GM21737 (cell line): ENCODE results near the gene MTERF4.

Source experiments
- ATAC-seq: cut with Tn5 transposase; IDR thresholded peaks from one replicate; pipeline ENCODE4 v1.9.1; 2021; ENCODE audit warnings: mild to moderate bottlenecking, moderate library complexity; ENCODE audit not compliant: unreplicated experiment

Gene MTERF4

DNA sequence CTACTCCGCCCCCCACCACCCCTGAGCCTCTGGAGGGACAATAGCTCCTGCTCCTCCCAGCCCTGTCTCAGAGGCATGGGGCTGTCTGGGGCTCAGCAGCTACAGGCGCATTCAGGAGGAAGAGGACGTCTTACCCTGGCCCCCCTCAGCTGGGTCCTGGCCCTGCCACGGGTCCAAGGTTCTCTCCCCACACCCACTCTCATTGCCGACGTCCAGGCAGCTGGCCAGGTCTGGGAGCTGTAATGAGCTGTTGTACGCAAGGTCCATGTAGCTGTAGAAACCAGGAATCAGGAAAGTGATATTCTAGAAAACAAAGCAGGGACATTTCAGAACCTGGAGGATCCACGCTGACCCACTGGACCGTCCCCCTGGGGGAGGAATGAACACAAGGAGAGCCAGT lies 33.6 kb upstream of the MTERF4 start:
- no peak for ATAC-seq

- ATAC-seq: no peak
These were observed 32.6 kb upstream of the MTERF4 start for GRCh38 chr2:241134711-241135110.

- no peak for ATAC-seq
These were observed 31.3 kb upstream of the MTERF4 start for GRCh38 chr2:241133436-241133820.

DNA sequence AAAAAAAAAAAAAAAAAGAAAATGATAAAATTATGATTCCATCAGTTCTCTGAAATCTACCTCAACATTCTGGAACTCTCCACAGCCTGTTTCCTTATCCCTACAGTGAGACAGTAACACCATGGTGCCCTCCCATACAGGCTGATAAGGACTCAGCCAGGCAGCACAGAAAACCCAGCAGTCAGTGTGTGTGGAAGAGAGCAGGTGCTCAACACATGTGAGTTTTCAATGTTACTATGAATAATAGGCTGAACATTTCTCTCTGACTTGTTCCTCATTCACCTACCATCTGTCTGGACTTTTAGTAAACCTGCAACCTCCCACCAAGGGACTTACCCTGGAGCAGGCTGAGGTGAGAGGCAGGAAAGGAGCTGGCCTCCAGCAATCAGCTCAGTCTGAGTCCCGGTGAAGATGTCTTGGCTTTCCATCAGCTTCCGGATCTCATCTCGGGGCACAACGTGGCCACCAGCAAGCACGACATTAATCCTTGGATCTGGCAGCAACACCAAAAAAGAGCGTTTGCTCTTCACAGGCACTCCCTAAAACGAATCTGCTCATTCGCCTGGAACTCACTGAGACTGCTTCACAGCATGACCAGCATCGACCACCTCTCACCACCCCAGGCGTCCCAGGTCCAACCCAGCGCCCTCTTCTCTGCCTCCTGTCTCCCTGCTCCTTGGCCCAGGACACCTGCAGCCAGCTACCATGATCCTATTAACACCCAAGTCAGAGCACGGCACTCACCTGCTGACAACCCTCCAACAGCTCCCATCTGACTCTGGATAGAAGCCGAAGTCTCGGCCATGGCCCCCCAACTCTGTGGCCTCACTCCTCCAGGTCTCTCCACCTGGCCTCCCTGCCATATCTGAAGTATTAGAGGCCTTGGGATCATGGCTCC lies 30.7 kb upstream of the MTERF4 start:
- ATAC-seq: no peak

GRCh38 chr2:241131531-241131930 lies 29.4 kb upstream of the MTERF4 start:
- no peak for ATAC-seq

DNA sequence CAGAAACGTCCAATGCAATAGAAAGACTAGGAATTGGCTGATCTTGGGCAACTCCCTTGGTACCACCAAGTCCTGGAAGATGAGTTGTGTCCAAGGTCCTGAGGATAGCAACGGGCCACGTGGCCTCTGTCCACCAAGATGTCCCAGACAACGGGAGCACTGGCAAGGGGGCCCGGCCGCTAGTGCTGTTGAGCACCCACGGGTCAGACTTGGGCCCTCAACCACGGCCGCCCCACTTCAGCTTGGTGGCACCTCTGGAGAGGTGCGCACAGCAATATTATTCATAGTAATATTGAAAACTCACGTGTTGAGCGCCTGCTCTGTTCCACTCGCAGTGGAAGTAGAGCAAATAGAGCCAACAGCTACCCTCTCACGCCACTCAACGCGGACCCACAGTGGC lies 28.2 kb upstream of the MTERF4 start:
- no peak for ATAC-seq

DNA sequence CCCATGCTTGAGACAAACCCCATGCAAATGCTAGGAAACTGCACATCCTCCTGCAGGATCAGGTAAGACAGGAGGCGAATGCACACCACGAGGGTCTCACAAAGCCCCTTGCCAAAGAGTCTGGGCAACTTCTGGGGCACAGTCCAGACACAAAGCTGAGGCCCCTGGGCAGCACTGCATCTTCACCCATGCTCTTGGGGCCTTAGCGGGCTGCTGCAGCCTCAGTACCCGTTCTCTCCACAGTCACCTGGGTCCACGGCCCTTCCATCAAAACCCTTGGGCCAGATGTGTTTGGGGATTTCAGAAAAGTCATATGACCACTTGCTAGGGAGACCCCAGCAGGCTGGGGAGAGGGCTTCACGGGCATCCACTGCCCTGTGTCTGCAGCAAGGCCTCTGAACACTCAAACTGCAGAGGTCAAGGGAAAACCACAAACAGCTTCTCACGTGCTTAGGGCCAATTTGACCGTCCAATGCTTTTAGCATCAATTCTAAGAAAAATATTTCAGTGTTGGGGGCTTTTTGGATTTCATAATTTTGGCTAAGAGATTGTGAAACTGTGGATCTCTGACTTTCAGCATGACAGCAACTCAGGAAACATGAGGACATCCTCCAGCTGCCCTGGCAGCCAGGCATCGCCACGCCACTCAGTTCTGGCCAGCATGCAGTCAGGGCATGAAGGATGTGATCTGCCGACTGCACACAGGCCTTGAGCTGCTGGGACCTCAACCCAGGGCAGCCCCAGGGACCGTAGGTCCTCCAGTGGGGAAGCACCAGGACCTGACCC lies 27.2 kb upstream of the MTERF4 start:
- ATAC-seq: no peak

GRCh38 chr2:241128266-241128665 lies 26.2 kb upstream of the MTERF4 start:
- ATAC-seq: no peak

DNA sequence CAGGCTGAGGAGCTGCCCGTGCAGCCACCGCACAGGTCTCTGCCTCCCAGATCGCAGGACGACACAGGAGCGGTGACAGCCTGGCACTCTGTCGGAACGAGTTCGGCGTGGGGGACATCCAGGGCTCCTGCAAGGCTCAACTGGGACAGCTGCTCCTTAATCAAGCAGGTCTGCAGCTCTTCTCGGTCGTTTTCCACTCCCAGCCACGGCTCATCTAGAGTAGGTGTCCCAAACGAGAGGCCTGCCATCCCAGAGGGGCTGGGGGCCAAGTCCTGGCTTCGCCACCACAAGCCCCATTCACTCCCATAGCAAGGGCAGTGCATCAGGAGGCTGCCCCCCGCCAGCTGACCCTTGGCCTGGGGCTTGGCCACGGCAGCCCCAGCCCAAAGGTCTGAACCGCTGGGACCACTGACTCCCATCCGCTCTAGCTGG lies 24.7 kb upstream of the MTERF4 start:
- ATAC-seq: no peak

DNA sequence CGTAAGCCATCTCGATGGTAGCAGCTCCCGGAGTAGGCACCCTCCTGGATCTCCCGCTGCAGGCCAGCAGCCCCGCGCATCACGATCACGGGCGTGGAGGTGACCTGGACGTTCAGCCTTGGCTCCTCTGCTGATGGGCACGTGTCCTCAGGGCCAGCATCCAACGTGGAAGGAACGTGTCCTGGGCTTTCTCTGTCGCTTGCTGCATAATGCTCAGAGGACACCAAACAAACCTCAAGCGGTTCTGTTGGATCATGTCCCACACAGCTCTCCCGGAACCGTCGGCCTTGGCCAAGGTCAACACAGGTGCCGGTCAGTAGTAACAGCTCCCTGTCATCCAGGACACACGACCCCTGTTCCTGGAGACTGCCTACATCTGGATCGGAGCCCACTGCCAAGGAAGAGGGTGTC lies 24.1 kb upstream of the MTERF4 start:
- no peak for ATAC-seq

DNA sequence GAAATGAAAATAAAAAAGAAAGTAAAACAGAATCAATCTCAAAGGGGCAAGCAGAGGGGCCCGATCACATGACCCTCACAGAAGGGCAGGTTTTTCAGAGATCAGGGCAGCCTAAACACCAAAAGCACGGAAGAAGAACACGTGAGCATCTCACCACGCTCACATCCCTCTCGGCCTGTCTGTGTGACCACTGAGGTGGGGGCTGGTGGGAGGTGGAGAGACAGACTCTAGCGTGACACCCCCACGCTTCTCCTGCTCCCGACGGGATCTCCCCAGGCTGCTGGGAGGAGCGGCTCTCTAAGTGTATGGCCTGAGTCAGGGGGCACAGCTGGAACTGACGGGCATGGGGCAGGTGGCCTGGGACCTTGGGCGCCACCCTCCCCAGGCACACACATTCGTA lies 23.5 kb upstream of the MTERF4 start:
- ATAC-seq: no peak

- ATAC-seq: no peak
These were observed 21.9 kb upstream of the MTERF4 start for GRCh38 chr2:241123816-241124536.

GRCh38 chr2:241122376-241123002 lies 20.4 kb upstream of the MTERF4 start:
- ATAC-seq: no peak

DNA sequence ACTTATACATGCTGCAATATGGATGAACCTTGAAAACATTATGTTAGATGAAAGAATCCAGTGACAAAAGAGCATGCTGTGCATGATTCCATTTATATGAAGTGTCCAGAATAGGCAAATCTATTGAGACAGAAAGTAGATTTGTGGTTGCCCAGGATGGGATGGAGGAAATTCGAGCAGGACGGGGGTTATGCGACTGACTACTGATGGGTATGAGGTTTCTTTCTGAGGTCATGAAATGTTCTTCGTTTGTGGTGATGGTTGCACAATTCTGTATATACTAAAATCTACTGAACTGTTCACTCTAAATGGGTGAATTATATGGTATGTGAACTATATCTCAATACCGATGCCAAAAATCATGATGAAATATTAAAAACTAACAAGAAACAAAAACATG lies 18.9 kb upstream of the MTERF4 start:
- ATAC-seq: no peak

GRCh38 chr2:241120440-241120839 lies 18.4 kb upstream of the MTERF4 start:
- ATAC-seq: no peak

DNA sequence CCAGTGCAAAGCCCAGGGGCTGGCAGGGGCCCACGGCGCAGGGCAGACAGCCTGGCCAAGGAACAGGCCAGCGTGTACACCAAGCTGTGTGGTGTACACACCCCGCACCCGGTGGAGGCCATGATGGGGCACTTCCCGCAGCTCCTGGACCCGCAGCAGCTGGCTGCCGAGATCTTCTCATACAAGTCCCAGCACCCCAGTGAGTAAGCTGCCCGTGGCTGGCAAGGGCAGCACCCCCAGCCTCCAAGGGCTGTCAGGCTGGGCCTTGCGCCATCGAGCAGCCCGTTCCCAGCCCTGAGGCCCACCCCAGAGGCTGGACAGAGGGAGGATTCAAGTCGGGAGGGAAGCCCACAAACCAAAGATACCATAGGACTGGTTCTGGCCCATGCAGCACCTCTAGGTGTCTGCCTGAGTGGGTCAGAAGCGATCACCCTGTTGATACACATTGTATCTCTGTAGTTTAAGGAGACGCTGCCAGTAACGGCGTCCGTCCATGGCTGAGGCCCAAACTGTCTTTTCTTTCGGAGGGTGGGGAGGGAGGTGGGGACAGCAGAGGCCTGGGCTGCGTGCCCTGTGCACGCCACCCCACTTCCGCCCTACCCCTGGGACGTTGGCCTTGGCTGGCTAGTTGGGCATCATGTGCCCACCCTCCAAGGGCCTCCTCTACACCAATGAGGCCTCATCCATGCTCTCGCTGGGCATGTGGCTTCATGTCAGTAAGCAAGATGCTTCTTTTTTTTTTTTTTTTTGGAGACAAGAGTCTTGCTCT lies 16.8 kb upstream of the MTERF4 start:
- no peak for ATAC-seq

DNA sequence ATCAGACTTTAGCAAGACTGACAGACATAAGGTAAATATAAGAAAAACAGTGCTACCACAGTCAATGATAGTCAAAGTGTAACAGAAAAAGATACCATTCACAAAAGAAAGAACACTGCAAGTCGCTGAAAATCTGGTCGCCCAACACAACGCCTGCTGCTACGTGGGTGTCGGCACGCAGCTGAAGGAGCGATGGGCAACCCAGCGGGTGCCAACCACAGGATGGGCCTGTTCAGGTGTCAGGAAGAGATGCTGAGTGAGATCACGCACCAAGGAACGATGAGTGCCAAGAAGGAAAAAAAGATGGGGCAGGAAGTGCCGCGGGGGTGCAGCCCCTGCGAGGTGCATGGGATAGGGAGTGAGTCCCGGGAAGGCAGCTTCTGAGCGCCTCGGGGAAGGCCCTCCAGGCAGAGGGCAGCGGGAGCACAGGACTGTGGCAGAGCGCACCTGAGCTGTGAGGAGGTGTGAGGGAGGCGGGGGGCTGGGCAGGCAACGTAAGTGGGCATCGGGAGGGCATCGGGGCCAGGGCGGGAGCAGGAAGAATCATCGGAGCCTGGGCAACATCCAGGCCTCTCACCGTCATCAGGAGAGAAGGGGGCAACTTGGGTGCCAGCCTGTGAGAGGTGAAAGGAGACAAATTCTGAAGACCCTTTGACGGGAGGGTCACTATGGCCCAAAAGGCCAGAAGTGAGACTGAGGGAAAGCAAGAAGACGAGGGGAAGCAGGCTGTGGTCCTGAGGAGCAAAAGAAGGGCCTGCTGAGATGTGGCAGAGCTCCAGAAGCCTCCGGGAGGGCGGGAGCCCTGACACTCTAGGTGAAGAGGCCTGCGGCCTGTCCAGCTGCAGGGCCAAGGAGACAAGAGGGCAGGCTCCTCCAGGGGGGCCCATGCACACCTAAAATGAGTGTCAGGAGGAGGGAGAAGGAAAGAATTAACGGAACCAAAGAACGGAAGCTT lies 14.8 kb upstream of the MTERF4 start:
- no peak for ATAC-seq

GRCh38 chr2:241115361-241115760 lies 13.3 kb upstream of the MTERF4 start:
- ATAC-seq: no peak

DNA sequence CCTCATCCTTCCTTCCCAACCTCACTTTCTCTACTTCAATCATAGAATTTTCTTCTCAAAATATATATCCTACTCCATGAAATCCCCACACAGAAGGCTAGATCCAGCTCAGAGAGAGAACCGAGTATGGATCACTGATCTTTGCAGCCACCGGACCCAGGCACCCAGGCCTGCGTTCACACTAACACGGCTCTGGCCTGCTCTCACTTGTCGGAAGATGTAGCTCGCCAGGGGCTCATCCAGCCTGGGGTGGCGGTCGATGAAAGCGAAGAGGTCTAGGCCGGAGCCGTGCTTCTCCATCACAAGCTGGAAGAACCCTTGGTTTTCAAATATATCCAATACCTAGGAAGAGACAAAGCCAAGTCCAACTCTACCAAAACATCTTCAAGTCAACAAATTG lies 12.7 kb upstream of the MTERF4 start:
- no peak for ATAC-seq
